PFSK-1 (cell line): ENCODE data around the gene ZMYND15.

Experiments
- POLR2AphosphoS5 ChIP-seq: IDR thresholded peaks from 2 replicates; pipeline ENCODE4 v1.6.1; 2012; ENCODE audit warnings: low read depth, mild to moderate bottlenecking, control low read depth, low read length, moderate library complexity
- SIN3A ChIP-seq: IDR thresholded peaks from 2 replicates; pipeline ENCODE4 v1.6.1; 2012; ENCODE audit warnings: mild to moderate bottlenecking, low read length, moderate library complexity, borderline replicate concordance; ENCODE audit not compliant: insufficient read depth
- TAF1 ChIP-seq: IDR thresholded peaks from 2 replicates; pipeline ENCODE4 v1.6.1; 2012; ENCODE audit warnings: low read length, control low read depth, borderline replicate concordance; ENCODE audit not compliant: insufficient read depth
- TF ChIP-seq, protein P1 (sequence below), 2 experiments: IDR thresholded peaks; 2 replicates each; pipeline versions ENCODE4 v1.6.1 to v1.8.0; 2011 to 2012; ENCODE audit warnings: low read depth in 2 of 2, low read length in 2 of 2, control low read depth in 1 of 2, inconsistent platforms in 1 of 2, mild to moderate bottlenecking in 1 of 2, moderate library complexity in 1 of 2; ENCODE audit not compliant: insufficient read depth in 1 of 2

DNA sequence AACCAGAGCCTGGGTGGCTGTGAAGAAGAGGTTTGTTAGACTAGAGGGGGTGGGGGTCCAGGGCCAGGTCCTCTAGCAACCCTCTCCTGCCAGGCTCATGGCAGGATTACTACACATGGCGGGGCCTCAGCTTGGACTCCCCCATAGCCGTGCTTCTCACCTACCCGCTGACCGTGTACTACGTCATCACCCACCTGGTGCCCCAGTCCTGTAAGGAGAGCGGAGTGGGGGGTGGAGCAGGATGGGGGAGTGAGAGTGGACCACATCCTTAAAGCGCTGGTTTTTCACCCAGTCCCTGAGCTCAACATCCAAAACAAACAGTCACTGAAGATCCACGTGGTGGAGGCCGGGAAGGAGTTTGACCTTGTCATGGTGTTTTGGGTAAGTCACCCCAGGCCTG lies 4.3 kb downstream of the ZMYND15 start:
- TF ChIP-seq, protein P1, sequence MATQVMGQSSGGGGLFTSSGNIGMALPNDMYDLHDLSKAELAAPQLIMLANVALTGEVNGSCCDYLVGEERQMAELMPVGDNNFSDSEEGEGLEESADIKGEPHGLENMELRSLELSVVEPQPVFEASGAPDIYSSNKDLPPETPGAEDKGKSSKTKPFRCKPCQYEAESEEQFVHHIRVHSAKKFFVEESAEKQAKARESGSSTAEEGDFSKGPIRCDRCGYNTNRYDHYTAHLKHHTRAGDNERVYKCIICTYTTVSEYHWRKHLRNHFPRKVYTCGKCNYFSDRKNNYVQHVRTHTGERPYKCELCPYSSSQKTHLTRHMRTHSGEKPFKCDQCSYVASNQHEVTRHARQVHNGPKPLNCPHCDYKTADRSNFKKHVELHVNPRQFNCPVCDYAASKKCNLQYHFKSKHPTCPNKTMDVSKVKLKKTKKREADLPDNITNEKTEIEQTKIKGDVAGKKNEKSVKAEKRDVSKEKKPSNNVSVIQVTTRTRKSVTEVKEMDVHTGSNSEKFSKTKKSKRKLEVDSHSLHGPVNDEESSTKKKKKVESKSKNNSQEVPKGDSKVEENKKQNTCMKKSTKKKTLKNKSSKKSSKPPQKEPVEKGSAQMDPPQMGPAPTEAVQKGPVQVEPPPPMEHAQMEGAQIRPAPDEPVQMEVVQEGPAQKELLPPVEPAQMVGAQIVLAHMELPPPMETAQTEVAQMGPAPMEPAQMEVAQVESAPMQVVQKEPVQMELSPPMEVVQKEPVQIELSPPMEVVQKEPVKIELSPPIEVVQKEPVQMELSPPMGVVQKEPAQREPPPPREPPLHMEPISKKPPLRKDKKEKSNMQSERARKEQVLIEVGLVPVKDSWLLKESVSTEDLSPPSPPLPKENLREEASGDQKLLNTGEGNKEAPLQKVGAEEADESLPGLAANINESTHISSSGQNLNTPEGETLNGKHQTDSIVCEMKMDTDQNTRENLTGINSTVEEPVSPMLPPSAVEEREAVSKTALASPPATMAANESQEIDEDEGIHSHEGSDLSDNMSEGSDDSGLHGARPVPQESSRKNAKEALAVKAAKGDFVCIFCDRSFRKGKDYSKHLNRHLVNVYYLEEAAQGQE (IDR thresholded peaks at IDR 0.05; ENCODE audit: insufficient read depth in 1 of 2, low read depth in 2 of 2, low read length in 2 of 2), result no peak
- TF ChIP-seq TAF1 (no peak), POLR2AphosphoS5 (no peak), SIN3A (no peak)
